A204.1 (cell line): ENCODE results near the gene MYBPC2.
"Not testable (repeated sequence)": the region's sequence is repeated elsewhere in the genome, so short reads cannot be mapped to it uniquely, and the experiment has no call there.

Experiments
- FAIRE-seq: peaks from 2 replicates; lab custom pipeline; 2012; peaks lifted over from hg19 to GRCh38; lab: Jason Lieb, UNC

Gene MYBPC2

GRCh38 chr19:50459638-50460037 is 26.9 kb downstream of the MYBPC2 start:
- no peak for FAIRE-seq

GRCh38 chr19:50460161-50460765 is 27.6 kb downstream of the MYBPC2 start:
- FAIRE-seq = no peak

- peak; percentile 9 for FAIRE-seq
Measured at GRCh38 chr19:50461066-50461875, 28.6 kb downstream of the MYBPC2 start.

- FAIRE-seq = no peak
Measured at GRCh38 chr19:50462970-50463369, 30.3 kb downstream of the MYBPC2 start.

GRCh38 chr19:50464348-50464747 is 31.7 kb downstream of the MYBPC2 start:
- no peak for FAIRE-seq

GRCh38 chr19:50465000-50465399 is 32.3 kb downstream of the MYBPC2 start:
- FAIRE-seq = no peak

GRCh38 chr19:50465986-50466705 is 33.5 kb downstream of the MYBPC2 start:
- no peak for FAIRE-seq

- no peak for FAIRE-seq
Measured at GRCh38 chr19:50466706-50467039, 34.0 kb downstream of the MYBPC2 start.

GRCh38 chr19:50467566-50467965 is 34.9 kb downstream of the MYBPC2 start:
- FAIRE-seq = no peak

- no peak for FAIRE-seq
Measured at GRCh38 chr19:50468818-50469217, 36.1 kb downstream of the MYBPC2 start.

GRCh38 chr19:50473336-50473735 is 40.6 kb downstream of the MYBPC2 start:
- FAIRE-seq = not testable (repeated sequence)

- no peak for FAIRE-seq
Measured at GRCh38 chr19:50475101-50475568, 42.4 kb downstream of the MYBPC2 start.

GRCh38 chr19:50475736-50476223 is 43.1 kb downstream of the MYBPC2 start:
- no peak for FAIRE-seq

GRCh38 chr19:50476224-50476906 is 43.7 kb downstream of the MYBPC2 start, which contains the start of the genes EMC10 and GARIN5A:
EMC10 (plus strand) TSS chr19:50476507; CDS start chr19:50476545, 38 bp downstream.
GARIN5A (minus strand) TSS chr19:50476848; CDS start chr19:50476388, 460 bp downstream.
- no peak for FAIRE-seq

GRCh38 chr19:50476907-50477238 is 44.2 kb downstream of the MYBPC2 start:
- no peak for FAIRE-seq

- no peak for FAIRE-seq
Measured at GRCh38 chr19:50477751-50478515, 45.2 kb downstream of the MYBPC2 start.

- no peak for FAIRE-seq
Measured at GRCh38 chr19:50478901-50479715, 46.4 kb downstream of the MYBPC2 start.

- FAIRE-seq = no peak
Measured at GRCh38 chr19:50479761-50480251, 47.1 kb downstream of the MYBPC2 start.

GRCh38 chr19:50480281-50481111 is 47.8 kb downstream of the MYBPC2 start:
- no peak for FAIRE-seq
